ENCODE data around the gene FOXO6.

DNA sequence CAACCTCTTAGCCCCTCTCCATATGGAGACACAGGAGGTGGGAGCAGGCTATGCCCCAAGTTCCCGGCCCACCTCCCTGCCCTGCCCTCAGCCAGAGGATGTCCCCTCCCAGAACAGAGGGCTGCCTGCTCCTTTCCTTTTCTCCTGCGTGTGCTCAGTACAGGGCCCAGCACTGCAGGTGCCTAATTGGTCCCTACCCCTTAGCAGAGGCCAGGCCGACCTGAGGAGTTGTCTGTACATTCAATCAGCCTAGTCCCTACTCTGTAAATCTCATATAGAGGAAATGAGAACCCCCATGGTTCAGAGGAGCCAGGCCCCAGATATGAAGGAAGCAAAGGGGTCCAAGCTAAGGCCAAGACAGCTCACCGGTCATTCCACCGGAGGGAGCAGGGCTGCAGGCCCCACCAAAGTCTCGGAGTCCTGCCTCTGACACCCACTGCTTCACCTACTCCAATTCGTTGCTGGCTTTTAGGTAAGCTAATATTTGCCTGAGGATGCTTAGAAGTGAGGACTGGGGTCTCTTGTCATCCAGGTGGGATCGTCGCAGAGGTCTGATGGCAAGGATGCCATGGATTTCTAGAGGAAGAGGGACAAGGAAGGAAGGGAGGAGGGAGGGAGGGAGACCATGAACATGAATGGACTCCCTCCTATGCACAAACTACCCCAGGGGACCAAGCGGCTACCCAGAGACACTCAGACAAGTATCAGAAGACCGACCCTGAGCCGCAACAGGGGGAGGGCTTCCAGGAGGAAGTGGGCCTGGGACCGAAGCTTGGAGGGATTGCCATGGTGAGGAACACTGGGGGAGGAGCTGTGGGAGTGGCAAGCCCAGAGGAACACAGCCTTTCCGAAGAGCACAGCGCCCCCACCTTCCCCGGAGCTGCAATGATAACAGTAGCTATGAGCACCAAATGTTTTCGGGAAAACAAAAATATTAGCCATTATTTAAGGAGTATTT is 30.4 kb upstream of the FOXO6 start:
- TF ChIP-seq GATA3 (IDR thresholded peaks at IDR 0.05; ENCODE audit: low read depth, low read length): no peak
- no peak for TF ChIP-seq GATA2 (IDR thresholded peaks at IDR 0.05; ENCODE audit: low read depth, low read length)

Data from SH-SY5Y (cell line).